ENCODE data around the gene LAMC2. TPM values are rescaled to one million over a fixed set of nuclear protein-coding genes. Genes with fewer than 3 reads are reported as not detected.

LAMC2 gene
- total RNA-seq, 1 donor = 3.3 TPM

DNA sequence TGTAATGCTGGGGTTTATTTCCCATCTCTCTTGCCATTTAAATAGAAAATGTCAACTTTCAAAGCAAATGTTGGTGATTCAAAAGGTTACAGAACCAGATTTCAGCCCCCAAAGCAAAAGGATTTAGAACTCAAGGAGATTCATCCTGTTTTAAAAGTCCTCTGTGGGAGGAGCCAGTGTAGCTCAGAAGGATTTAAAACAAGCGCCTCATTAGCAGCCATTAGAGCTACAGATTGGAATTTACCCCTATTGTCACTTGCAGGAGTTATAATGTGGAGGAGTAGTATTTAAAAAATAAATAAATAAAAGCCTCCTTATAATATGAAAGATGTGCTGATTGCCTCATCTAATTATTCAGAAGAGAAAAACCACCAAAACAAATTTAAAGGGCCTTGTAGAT, 107.8 kb downstream of the LAMC2 start:
- Histone ChIP-seq H3K4me3 (ENCODE audit: insufficient read depth, low read length) (no peak overlapping the region), H3K4me2 (ENCODE audit: insufficient read depth, low read length) (no peak overlapping the region), H4K20me1 (ENCODE audit: insufficient read depth, low read length) (no peaks in the 10 kb centered on the region), H2AFZ (ENCODE audit: low read length) (no peak overlapping the region), H3K36me3 (ENCODE audit: insufficient read depth, low read length) (no peaks in the 10 kb centered on the region), H3K79me2 (ENCODE audit: insufficient read depth, low read length) (no peaks in the 10 kb centered on the region), H3K4me1 (ENCODE audit: insufficient read depth, low read length) (peaks cover 15% of the 10 kb centered on the region), H3K9me3 (ENCODE audit: low read depth, low read length) (no peaks in the 10 kb centered on the region), H3K27me3 (ENCODE audit: insufficient read depth, low read length) (no peaks in the 10 kb centered on the region), H3K27ac (ENCODE audit: low read depth, low read length) (no peak overlapping the region)
- DNase-seq (ENCODE audit: insufficient read length, low spot score, missing footprints) = no peak
- TF ChIP-seq, protein P1, sequence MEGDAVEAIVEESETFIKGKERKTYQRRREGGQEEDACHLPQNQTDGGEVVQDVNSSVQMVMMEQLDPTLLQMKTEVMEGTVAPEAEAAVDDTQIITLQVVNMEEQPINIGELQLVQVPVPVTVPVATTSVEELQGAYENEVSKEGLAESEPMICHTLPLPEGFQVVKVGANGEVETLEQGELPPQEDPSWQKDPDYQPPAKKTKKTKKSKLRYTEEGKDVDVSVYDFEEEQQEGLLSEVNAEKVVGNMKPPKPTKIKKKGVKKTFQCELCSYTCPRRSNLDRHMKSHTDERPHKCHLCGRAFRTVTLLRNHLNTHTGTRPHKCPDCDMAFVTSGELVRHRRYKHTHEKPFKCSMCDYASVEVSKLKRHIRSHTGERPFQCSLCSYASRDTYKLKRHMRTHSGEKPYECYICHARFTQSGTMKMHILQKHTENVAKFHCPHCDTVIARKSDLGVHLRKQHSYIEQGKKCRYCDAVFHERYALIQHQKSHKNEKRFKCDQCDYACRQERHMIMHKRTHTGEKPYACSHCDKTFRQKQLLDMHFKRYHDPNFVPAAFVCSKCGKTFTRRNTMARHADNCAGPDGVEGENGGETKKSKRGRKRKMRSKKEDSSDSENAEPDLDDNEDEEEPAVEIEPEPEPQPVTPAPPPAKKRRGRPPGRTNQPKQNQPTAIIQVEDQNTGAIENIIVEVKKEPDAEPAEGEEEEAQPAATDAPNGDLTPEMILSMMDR (IDR thresholded peaks at IDR 0.05; ENCODE audit: extremely low read depth, low read depth, low read length) = no peak

Other genes starting within 250 kb of the LAMC2 start
- not detected in 2 replicates for gene SHCBP1L, start 233.1 kb upstream of the LAMC2 start, total RNA-seq
- gene LAMC1, start 162.8 kb upstream of the LAMC2 start, total RNA-seq = 903 and 966 TPM in 2 replicates
- gene NMNAT2, start 232.1 kb downstream of the LAMC2 start, total RNA-seq = 2.5 and 5.6 TPM in 2 replicates

Measured in osteoblast (primary cell).